ENCODE data around the gene DOCK10. TPM values are rescaled to one million over a fixed set of nuclear protein-coding genes. Genes with fewer than 3 reads are reported as not detected.

DOCK10 gene
- total and polyA plus RNA-seq, 2 donors (not counting 3 experiments of a cell fraction or from before 2014, with no cell fraction given): 5.8 to 23.0 TPM

DNA sequence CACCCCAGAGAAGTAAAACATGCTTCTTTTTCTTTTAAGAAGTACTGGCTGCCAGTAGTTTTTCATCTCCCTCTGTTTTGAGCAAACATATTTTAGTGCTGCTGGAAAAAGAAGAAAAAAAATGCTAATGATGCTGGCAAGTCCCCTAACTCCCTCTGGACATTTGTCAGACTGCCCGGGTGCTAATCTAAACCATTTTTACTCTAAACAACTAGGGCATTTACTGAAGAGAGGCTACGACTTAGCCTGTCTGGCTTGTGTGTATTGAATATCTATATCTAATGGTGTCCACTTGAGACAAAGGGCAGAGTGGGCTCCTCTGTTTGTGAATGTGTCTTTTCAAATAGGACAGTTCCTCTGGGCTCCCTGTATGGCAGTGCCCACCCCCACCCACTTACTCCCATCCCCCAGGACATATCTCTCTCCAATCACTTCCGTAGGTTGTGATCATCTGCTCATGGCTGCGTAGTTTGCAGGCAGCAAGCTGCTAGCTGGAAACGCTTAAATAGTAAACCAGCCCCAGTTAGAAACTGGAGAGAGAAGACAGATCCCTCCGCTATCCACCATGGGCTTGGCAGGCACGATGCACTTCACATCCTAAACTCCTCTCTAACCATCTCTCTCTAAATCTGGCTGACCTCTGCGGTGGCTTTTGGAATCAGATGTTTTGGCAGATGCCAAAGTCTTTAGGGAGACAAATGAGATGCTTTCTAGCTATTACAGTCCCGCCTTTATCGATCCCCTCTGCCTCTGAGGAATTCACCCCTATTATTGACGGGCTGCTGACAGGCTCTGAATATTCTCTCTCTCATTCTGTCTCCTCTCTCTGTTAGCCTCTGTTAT lies 58.3 kb downstream of the DOCK10 start:
- no peaks in the 10 kb centered on the region for H3K4me1 ChIP-seq (ENCODE audit: control insufficient read depth, extremely low read depth, insufficient read depth, low read length)
- H3K36me3 ChIP-seq (ENCODE audit: control insufficient read depth in 2 of 2, extremely low read depth in 1 of 2, insufficient read depth in 2 of 2, low read length in 2 of 2): no peaks in the 10 kb centered on the region
- ChIA-PET CTCF (no interaction called here), POLR2A (interaction anchor here (0.6 kb wide), 1 partner anchor 835 kb away, joined by 3 read pairs; no protein-coding TSS in a partner anchor)
- BruUV-seq (replicated peaks): no TSS peak
- no peak for FAIRE-seq
- TF ChIP-seq MAX (IDR thresholded peaks at IDR 0.05; ENCODE audit: insufficient read depth, insufficient read length) (no peak), JUN (IDR thresholded peaks at IDR 0.05; ENCODE audit: borderline replicate concordance, insufficient read depth, insufficient read length, low read depth) (no peak), POLR2A (IDR thresholded peaks at IDR 0.05; ENCODE audit: low read depth, low read length) (no peak), FOS (IDR thresholded peaks at IDR 0.05; ENCODE audit: borderline replicate concordance, insufficient read depth, low read length) (no peak), POLR2AphosphoS5 (IDR thresholded peaks at IDR 0.05; ENCODE audit: insufficient read depth, low read depth, low read length) (no peak), MYC (IDR thresholded peaks at IDR 0.05; ENCODE audit: low read depth, low read length) (no peak), EZH2 (IDR thresholded peaks at IDR 0.05; ENCODE audit: borderline replicate concordance, low read depth, low read length, severe bottlenecking) (no peak), CTCF (IDR thresholded peaks at IDR 0.05; ENCODE audit: extremely low read depth in 1 of 2, insufficient read depth in 1 of 2, low read depth in 1 of 2, low read length in 2 of 2) (no peak), GATA2 (IDR thresholded peaks at IDR 0.05; ENCODE audit: insufficient read depth, insufficient read length, low read depth, low read length) (no peak)
- H3K4me2 ChIP-seq (ENCODE audit: insufficient read depth, low read length): no peak overlapping the region
- no peaks in the 10 kb centered on the region for H3K27me3 ChIP-seq (ENCODE audit: control insufficient read depth in 2 of 2, insufficient read depth in 2 of 2, low read length in 2 of 2)
- DNase-seq (ENCODE audit: low read depth, low spot score): no peak
- no peaks in the 10 kb centered on the region for H3K9me3 ChIP-seq (replicated peaks; ENCODE audit: control insufficient read depth, insufficient read depth, low read length)
- no peaks in the 10 kb centered on the region for H3K9me1 ChIP-seq (replicated peaks; ENCODE audit: control insufficient read depth, extremely low read depth, insufficient read depth, low read length)
- no peak overlapping the region for H3K4me3 ChIP-seq (replicated peaks in 1 of 3; ENCODE audit: insufficient read depth in 1 of 3, low read depth in 1 of 3, low read length in 3 of 3)
- no peak overlapping the region for H3K9ac ChIP-seq (replicated peaks; ENCODE audit: extremely low read depth, insufficient read depth, low read length)
- intact Hi-C loops (cut with micrococcal nuclease) (no loop called here), dilution Hi-C loops (cut with MboI; ENCODE audit: extremely low pct_ligation_motif_present, low sequenced_read_pairs) (no loop called here)
- H3K27ac ChIP-seq (ENCODE audit: insufficient read depth, low read depth, low read length): no peak overlapping the region
- H4K20me1 ChIP-seq (replicated peaks; ENCODE audit: control insufficient read depth, extremely low read depth, insufficient read depth, low read length): no peaks in the 10 kb centered on the region
- no peak overlapping the region for H2AFZ ChIP-seq (ENCODE audit: low read depth, low read length)
- no peaks in the 10 kb centered on the region for H3K79me2 ChIP-seq (ENCODE audit: control insufficient read depth, insufficient read depth, low read length)
